Keratinocyte (primary cell): ENCODE measurements around the gene TIAM2. TPM values are rescaled to one million over a fixed set of nuclear protein-coding genes. Genes with fewer than 3 reads are reported as not detected.

Experiments used
- DNase-seq: peaks from one replicate; pipeline ENCODE4 v3.0.0-alpha.2; 2011; ENCODE audit warnings: low read depth, missing footprints, low spot score
- FAIRE-seq: peaks from 2 replicates; lab custom pipeline; 2011; peaks lifted over from hg19 to GRCh38; lab: Jason Lieb, UNC
- H2AFZ ChIP-seq: 2 replicates; pipeline ENCODE4 v1.6.0; 2012; ENCODE audit warnings: low read length, control low read depth, inconsistent platforms; ENCODE audit not compliant: control insufficient read depth
- H3K27ac ChIP-seq: 2 replicates; pipeline ENCODE4 v1.5.1; 2011; ENCODE audit warnings: low read length; ENCODE audit not compliant: control insufficient read depth, insufficient read depth
- H3K27me3 ChIP-seq: 3 replicates; pipeline ENCODE4 v1.6.0; 2011; ENCODE audit warnings: low read length; ENCODE audit not compliant: control insufficient read depth, insufficient read depth; ENCODE audit errors: extremely low read depth
- H3K36me3 ChIP-seq, 2 experiments: 2 replicates in 1 of 2; 3 replicates in 1 of 2; pipeline ENCODE4 v1.5.1; 2011; ENCODE audit warnings: low read length in 2 of 2, mild to moderate bottlenecking in 1 of 2; ENCODE audit not compliant: control insufficient read depth in 2 of 2, insufficient read depth in 2 of 2; ENCODE audit errors: extremely low read depth in 1 of 2
- H3K4me1 ChIP-seq: 3 replicates; pipeline ENCODE4 v1.5.1; 2011; ENCODE audit warnings: low read length; ENCODE audit not compliant: control insufficient read depth, insufficient read depth; ENCODE audit errors: extremely low read depth
- H3K4me2 ChIP-seq: 3 replicates; pipeline ENCODE4 v1.6.0; 2011; ENCODE audit warnings: low read depth, low read length; ENCODE audit not compliant: control insufficient read depth, insufficient read depth; ENCODE audit errors: extremely low read depth
- H3K4me3 ChIP-seq, 3 experiments: fragments of 200-600 bp in 1 of 3; sonication (generic) in 1 of 3; 2 replicates in 2 of 3; 3 replicates in 1 of 3; pipeline ENCODE4 v1.5.1; 2011 to 2016; ENCODE audit warnings: low read length in 3 of 3, mild to moderate bottlenecking in 3 of 3, control low read depth in 2 of 3, inconsistent platforms in 1 of 3, low read depth in 1 of 3, mixed read lengths in 1 of 3, mixed run types in 1 of 3, moderate library complexity in 1 of 3; ENCODE audit not compliant: control insufficient read depth in 2 of 3, insufficient read depth in 2 of 3; ENCODE audit errors: extremely low read depth in 1 of 3
- H3K79me2 ChIP-seq: 2 replicates; pipeline ENCODE4 v1.6.0; 2012; ENCODE audit warnings: low read length; ENCODE audit not compliant: control insufficient read depth, insufficient read depth
- H3K9ac ChIP-seq: 3 replicates; pipeline ENCODE4 v1.6.0; 2011; ENCODE audit warnings: low read length; ENCODE audit not compliant: control insufficient read depth, insufficient read depth; ENCODE audit errors: extremely low read depth
- H3K9me1 ChIP-seq: 3 replicates; pipeline ENCODE4 v1.6.0; 2011; ENCODE audit warnings: low read length; ENCODE audit not compliant: control insufficient read depth, insufficient read depth; ENCODE audit errors: extremely low read depth
- H3K9me3 ChIP-seq: 2 replicates; pipeline ENCODE4 v1.5.1; 2012; ENCODE audit warnings: low read depth, low read length; ENCODE audit not compliant: control insufficient read depth
- H4K20me1 ChIP-seq: 3 replicates; pipeline ENCODE4 v1.6.0; 2011; ENCODE audit warnings: low read length; ENCODE audit not compliant: control insufficient read depth, insufficient read depth; ENCODE audit errors: extremely low read depth
- EZH2 ChIP-seq: IDR thresholded peaks from one replicate; pipeline ENCODE4 v1.6.1; 2012; ENCODE audit warnings: inconsistent platforms, mild to moderate bottlenecking, low read length, moderate library complexity
- dilution Hi-C: fragments of 300-500 bp; cut with MboI; formaldehyde crosslinking; loops from one replicate; pipeline ENCODE4 v1.7.0; 2020; ENCODE audit warnings: low sequenced_read_pairs; ENCODE audit not compliant: extremely low pct_ligation_motif_present
- polyA plus RNA-seq, 5 experiments: library from polyadenylated mRNA; depleted of rRNA in 3 of 5; stranded (reverse) in 3 of 5; stranded (forward) in 1 of 5; unstranded in 1 of 5; fragments of >200 nt; gene quantifications; 1 replicate in 1 of 5; 2 replicates in 3 of 5; 3 replicates in 1 of 5; pipeline versions ENCODE4 v1.2.1 to v1.2.3, GENCODE V29; 2011 to 2012; ENCODE audit warnings: missing spikeins in 2 of 5, low read depth in 1 of 5, low replicate concordance in 1 of 5
- TF ChIP-seq, protein P1 (sequence below), 3 experiments: IDR thresholded peaks in 1 of 3; conservative IDR thresholded peaks in 1 of 3; optimal IDR thresholded peaks in 1 of 3; 2 replicates in 2 of 3; 3 replicates in 1 of 3; pipeline versions ENCODE3 to v1.5.1; 2011; ENCODE audit warnings: low read length in 3 of 3, mild to moderate bottlenecking in 3 of 3, moderate library complexity in 2 of 3, control low read depth in 1 of 3, inconsistent platforms in 1 of 3; ENCODE audit not compliant: insufficient read depth in 2 of 3; ENCODE audit errors: extremely low read depth in 1 of 3

Gene TIAM2
- polyA plus RNA-seq, 1 donor (not counting 4 experiments of a cell fraction or from before 2014, with no cell fraction given) = 4.0 TPM

DNA sequence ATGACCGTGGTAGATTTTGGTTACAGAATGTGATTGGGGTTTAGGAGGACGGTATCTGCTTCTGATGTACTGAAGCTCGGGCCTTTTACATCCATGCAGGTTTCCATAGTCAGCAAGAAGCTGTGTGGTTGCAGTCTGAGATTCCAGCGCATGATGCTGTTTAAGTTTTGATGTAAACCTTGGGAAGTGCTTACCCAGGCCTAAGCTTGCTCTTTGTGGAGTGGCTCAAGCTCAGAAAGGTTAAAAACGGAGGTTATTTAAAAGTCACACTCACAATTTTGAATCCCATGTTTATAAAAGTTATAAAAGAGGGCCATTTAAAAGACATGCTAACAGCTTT lies 121.4 kb downstream of the TIAM2 start:
- dilution Hi-C loops = no loop called here
- Histone ChIP-seq H3K4me2 (no peak overlapping the region), H3K9ac (no peak overlapping the region), H3K79me2 (no peaks in the 10 kb centered on the region), H4K20me1 (no peaks in the 10 kb centered on the region), H3K36me3 (no peaks in the 10 kb centered on the region), H3K4me1 (no peaks in the 10 kb centered on the region), H3K27ac (no peak overlapping the region), H3K9me3 (no peaks in the 10 kb centered on the region), H2AFZ (no peak overlapping the region), H3K27me3 (no peaks in the 10 kb centered on the region), H3K9me1 (no peaks in the 10 kb centered on the region), H3K4me3 (no peak overlapping the region)
- DNase-seq (no peak), FAIRE-seq (no peak)
- no peak for TF ChIP-seq EZH2
- TF ChIP-seq, protein P1, sequence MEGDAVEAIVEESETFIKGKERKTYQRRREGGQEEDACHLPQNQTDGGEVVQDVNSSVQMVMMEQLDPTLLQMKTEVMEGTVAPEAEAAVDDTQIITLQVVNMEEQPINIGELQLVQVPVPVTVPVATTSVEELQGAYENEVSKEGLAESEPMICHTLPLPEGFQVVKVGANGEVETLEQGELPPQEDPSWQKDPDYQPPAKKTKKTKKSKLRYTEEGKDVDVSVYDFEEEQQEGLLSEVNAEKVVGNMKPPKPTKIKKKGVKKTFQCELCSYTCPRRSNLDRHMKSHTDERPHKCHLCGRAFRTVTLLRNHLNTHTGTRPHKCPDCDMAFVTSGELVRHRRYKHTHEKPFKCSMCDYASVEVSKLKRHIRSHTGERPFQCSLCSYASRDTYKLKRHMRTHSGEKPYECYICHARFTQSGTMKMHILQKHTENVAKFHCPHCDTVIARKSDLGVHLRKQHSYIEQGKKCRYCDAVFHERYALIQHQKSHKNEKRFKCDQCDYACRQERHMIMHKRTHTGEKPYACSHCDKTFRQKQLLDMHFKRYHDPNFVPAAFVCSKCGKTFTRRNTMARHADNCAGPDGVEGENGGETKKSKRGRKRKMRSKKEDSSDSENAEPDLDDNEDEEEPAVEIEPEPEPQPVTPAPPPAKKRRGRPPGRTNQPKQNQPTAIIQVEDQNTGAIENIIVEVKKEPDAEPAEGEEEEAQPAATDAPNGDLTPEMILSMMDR (optimal IDR thresholded peaks at IDR 0.05 in 1 of 3, IDR thresholded peaks at IDR 0.05 in 1 of 3, conservative IDR thresholded peaks at IDR 0.05 in 1 of 3; ENCODE audit: extremely low read depth in 1 of 3, insufficient read depth in 2 of 3, low read length in 3 of 3) = no peak

DNA sequence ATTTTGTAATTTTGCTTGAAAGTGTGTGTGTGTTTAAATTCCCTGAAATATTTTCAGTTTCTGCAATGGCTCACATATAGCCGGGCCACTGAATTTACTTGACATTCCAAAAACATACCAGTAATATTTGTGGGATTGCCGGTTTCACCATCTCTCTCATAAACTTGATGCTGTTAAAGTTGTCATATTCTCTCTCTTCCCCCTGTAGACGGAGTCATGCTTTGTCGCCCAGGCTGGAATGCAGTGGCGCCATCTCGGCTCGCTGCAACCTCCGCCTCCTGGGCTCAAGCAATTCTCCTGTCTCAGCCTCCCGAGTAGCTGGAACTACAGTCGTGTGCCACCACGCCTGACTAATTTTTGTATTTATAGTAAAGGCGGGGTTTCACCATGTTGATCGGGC lies 122.1 kb downstream of the TIAM2 start:
- Histone ChIP-seq H3K27ac (no peak overlapping the region), H3K79me2 (no peaks in the 10 kb centered on the region), H3K4me1 (no peaks in the 10 kb centered on the region), H3K27me3 (no peaks in the 10 kb centered on the region), H3K4me2 (no peak overlapping the region), H3K36me3 (no peaks in the 10 kb centered on the region), H3K9me1 (no peaks in the 10 kb centered on the region), H4K20me1 (no peaks in the 10 kb centered on the region), H3K4me3 (no peak overlapping the region), H3K9ac (no peak overlapping the region), H2AFZ (no peak overlapping the region), H3K9me3 (no peaks in the 10 kb centered on the region)
- dilution Hi-C loops = no loop called here
- FAIRE-seq (no peak), DNase-seq (no peak)
- TF ChIP-seq EZH2 = no peak
- TF ChIP-seq, protein P1 (optimal IDR thresholded peaks at IDR 0.05 in 1 of 3, IDR thresholded peaks at IDR 0.05 in 1 of 3, conservative IDR thresholded peaks at IDR 0.05 in 1 of 3; ENCODE audit: extremely low read depth in 1 of 3, insufficient read depth in 2 of 3, low read length in 3 of 3) = no peak
